Mammary epithelial cell (primary cell): ENCODE measurements around the gene CCL4.
"Not testable (repeated sequence)": the region's sequence is repeated elsewhere in the genome, so short reads cannot be mapped to it uniquely, and the experiment has no call there.

Experiments used
- CTCF ChIP-seq, 2 donors: IDR thresholded peaks in 1 of 2; conservative IDR thresholded peaks in 1 of 2; 2 replicates each; pipeline ENCODE4 v1.5.1; 2011 to 2012; ENCODE audit warnings: inconsistent platforms in 2 of 2, low read length in 2 of 2, mild to moderate bottlenecking in 2 of 2, control low read depth in 1 of 2, low read depth in 1 of 2; ENCODE audit not compliant: insufficient read depth in 1 of 2; ENCODE audit errors: extremely low read depth in 1 of 2
- EZH2 ChIP-seq: IDR thresholded peaks from 2 replicates; pipeline ENCODE4 v1.6.1; 2012; ENCODE audit warnings: low read length, inconsistent platforms, borderline replicate concordance

GRCh38 chr17:36087471-36087870, 16.2 kb upstream of the CCL4 start:
- not testable (repeated sequence) for TF ChIP-seq CTCF (conservative IDR thresholded peaks at IDR 0.05 in 1 of 2, IDR thresholded peaks at IDR 0.05 in 1 of 2; ENCODE audit: extremely low read depth in 1 of 2, insufficient read depth in 1 of 2, low read depth in 1 of 2, low read length in 2 of 2); EZH2
